Prostate gland (tissue), 2 donors: ENCODE data around the gene UROD. TPM values are rescaled to one million over a fixed set of nuclear protein-coding genes. Genes with fewer than 3 reads are reported as not detected.

Experiments used
- DNase-seq: peaks from one replicate; pipeline ENCODE4 v3.0.0-alpha.2; 2019; ENCODE audit warnings: low spot score
- H3K27ac ChIP-seq, 2 donors: fragments of 200-600 bp; sonication (generic); 2 replicates each; pipeline ENCODE4 v1.5.1; 2017 to 2019
- H3K27me3 ChIP-seq: fragments of 200-600 bp; sonication (generic); replicated peaks from 2 replicates; pipeline ENCODE4 v1.5.1; 2019; ENCODE audit not compliant: insufficient read depth
- H3K36me3 ChIP-seq, 2 donors: fragments of 200-600 bp; sonication (generic); 1 replicate in 1 of 2; 2 replicates in 1 of 2; pipeline versions ENCODE4 v1.5.1 to v1.8.1; 2017 to 2019
- H3K4me1 ChIP-seq: fragments of 200-600 bp; sonication (generic); replicated peaks from 2 replicates; pipeline ENCODE4 v1.5.1; 2019
- H3K4me3 ChIP-seq, 2 donors: fragments of 200-600 bp; sonication (generic); 2 replicates each; pipeline ENCODE4 v1.5.1; 2017 to 2019
- H3K9me3 ChIP-seq: fragments of 200-600 bp; sonication (generic); 2 replicates; pipeline ENCODE4 v1.5.1; 2017
- CTCF ChIP-seq, 4 experiments: fragments of 200-600 bp in 2 of 4; fragments of 450-650 bp in 2 of 4; sonication (generic) in 2 of 4; IDR thresholded peaks; 1 replicate in 3 of 4; 2 replicates in 1 of 4; pipeline ENCODE4 v1.5.1; 2016 to 2019; ENCODE audit warnings: antibody characterized with exemption in 4 of 4, mild to moderate bottlenecking in 2 of 4, moderate library complexity in 2 of 4
- POLR2A ChIP-seq: fragments of 450-650 bp; IDR thresholded peaks from one replicate; pipeline ENCODE4 v1.6.1; 2016; ENCODE audit warnings: antibody characterized with exemption, mild to moderate bottlenecking
- POLR2AphosphoS5 ChIP-seq: sonication (generic); formaldehyde crosslinking; IDR thresholded peaks from one replicate; pipeline ENCODE4 v1.6.1; 2017; ENCODE audit warnings: antibody characterized with exemption
- WGBS: methylation state at CpG from one replicate; pipeline ENCODE4 v1.1.5; 2018; 5-methylcytosine and 5-hydroxymethylcytosine counted together
- intact Hi-C: fragments of 100-400 bp; cut with DNase I; formaldehyde crosslinking; loops from one replicate; pipeline ENCODE4 v1.14.2; 2022
- total RNA-seq, 2 donors: library from RNA; depleted of rRNA; stranded (reverse); fragments of >200 nt; gene quantifications; one replicate each; pipeline ENCODE4 v1.1.0, GENCODE V29; 2016

UROD gene
- total RNA-seq, 2 donors from 2014 or later, result 57.7 to 152 TPM

GRCh38 chr1:45003741-45004140 lies 8.3 kb upstream of the UROD start:
- Histone ChIP-seq H3K4me1 (no peaks in the 10 kb centered on the region), H3K9me3 (no peaks in the 10 kb centered on the region), H3K36me3 (peaks cover 15 to 40% of the 10 kb centered on the region in 2 donors), H3K4me3 (no peak overlapping the region), H3K27me3 (no peaks in the 10 kb centered on the region), H3K27ac (no peak overlapping the region)
- intact Hi-C loops, result no loop called here
- TF ChIP-seq POLR2AphosphoS5, result no peak
- TF ChIP-seq CTCF (IDR thresholded peaks at IDR 0.05), result no peak
- no peak for TF ChIP-seq POLR2A
- no peak for DNase-seq
- WGBS, result 85% methylated on average over 14 of the region's 14 CpGs

GRCh38 chr1:45004281-45004920 lies 7.7 kb upstream of the UROD start:
- no peak for TF ChIP-seq CTCF (IDR thresholded peaks at IDR 0.05)
- no peak for TF ChIP-seq POLR2AphosphoS5
- TF ChIP-seq POLR2A, result no peak
- Histone ChIP-seq H3K4me3 (no peak overlapping the region), H3K27me3 (no peaks in the 10 kb centered on the region), H3K27ac (no peak overlapping the region), H3K9me3 (no peaks in the 10 kb centered on the region), H3K36me3 (peaks cover 15 to 40% of the 10 kb centered on the region in 2 donors), H3K4me1 (peaks cover 1% of the 10 kb centered on the region)
- no peak for DNase-seq
- 88% methylated on average over 7 of the region's 7 CpGs for WGBS
- intact Hi-C loops, result no loop called here

- Histone ChIP-seq H3K36me3 (peaks cover 15 to 40% of the 10 kb centered on the region in 2 donors), H3K4me3 (no peak overlapping the region), H3K9me3 (no peaks in the 10 kb centered on the region), H3K27ac (no peak overlapping the region), H3K4me1 (peaks cover 11% of the 10 kb centered on the region), H3K27me3 (no peaks in the 10 kb centered on the region)
- no peak for DNase-seq
- WGBS, result 89% methylated on average over 6 of the region's 6 CpGs
- TF ChIP-seq POLR2AphosphoS5 (no peak), POLR2A (no peak), CTCF (IDR thresholded peaks at IDR 0.05) (no peak)
- intact Hi-C loops, result no loop called here
These were observed 6.3 kb upstream of the UROD start for GRCh38 chr1:45005761-45006160.

DNA sequence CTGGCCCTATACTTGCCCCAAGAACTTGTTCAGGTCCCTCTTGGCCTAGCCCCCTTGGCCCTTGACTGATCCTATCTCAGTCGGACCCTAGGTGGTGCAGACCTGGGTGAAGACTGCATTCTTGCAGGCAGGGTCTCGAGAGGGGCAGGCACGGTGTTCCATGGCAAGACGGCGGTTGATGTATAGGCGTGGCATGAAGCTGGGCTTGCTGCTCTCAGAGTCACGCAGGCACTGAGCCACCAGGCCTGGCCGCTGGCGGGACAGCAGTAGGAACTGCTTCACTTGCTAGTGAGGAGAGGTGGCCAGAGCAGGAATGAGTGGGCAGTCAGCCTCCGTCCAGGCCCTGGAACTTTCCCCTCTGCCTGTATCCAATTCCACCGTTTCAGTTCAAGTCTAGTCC lies 4.7 kb upstream of the UROD start:
- H3K4me3 ChIP-seq, result no peak overlapping the region
- WGBS, result 80% methylated on average over 11 of the region's 11 CpGs
- H3K27ac ChIP-seq, result no peak overlapping the region
- H3K27me3 ChIP-seq, result no peaks in the 10 kb centered on the region
- no peak for TF ChIP-seq POLR2AphosphoS5
- TF ChIP-seq POLR2A, result no peak
- no peak for TF ChIP-seq CTCF (IDR thresholded peaks at IDR 0.05)
- H3K9me3 ChIP-seq, result no peaks in the 10 kb centered on the region
- peaks cover 16% of the 10 kb centered on the region for H3K4me1 ChIP-seq
- DNase-seq, result no peak
- peaks cover 15 to 40% of the 10 kb centered on the region in 2 donors for H3K36me3 ChIP-seq
- intact Hi-C loops, result no loop called here

GRCh38 chr1:45008076-45008475 lies 4.0 kb upstream of the UROD start:
- Histone ChIP-seq H3K4me1 (peaks cover 16% of the 10 kb centered on the region), H3K27me3 (no peaks in the 10 kb centered on the region), H3K36me3 (peaks cover 15 to 35% of the 10 kb centered on the region in 2 donors), H3K27ac (no peak overlapping the region), H3K9me3 (no peaks in the 10 kb centered on the region), H3K4me3 (no peak overlapping the region)
- intact Hi-C loops, result no loop called here
- no peak for TF ChIP-seq CTCF (IDR thresholded peaks at IDR 0.05)
- 91% methylated on average over 3 of the region's 3 CpGs for WGBS
- DNase-seq, result no peak
